Endothelial cell of umbilical vein (primary cell): ENCODE measurements around the gene TBX15. TPM values are rescaled to one million over a fixed set of nuclear protein-coding genes. Genes with fewer than 3 reads are reported as not detected.

Source experiments
- BruUV-seq: library from RNA; stranded (reverse); fragments of 400-500 nt; replicated peaks from 2 replicates; lab custom pipeline; 2021; lab: Mats Ljungman, UMichigan
- CTCF ChIA-PET: fragments of 300-600, 350-600 bp; sonication (Branson Sonifier 250); formaldehyde crosslinking; loops from one replicate; lab custom pipeline; 2021; ENCODE audit warnings: antibody characterized with exemption, inconsistent platforms; lab: Charles Lee
- POLR2A ChIA-PET: fragments of 300-600, 350-600 bp; sonication (Branson Sonifier 250); formaldehyde crosslinking; loops from one replicate; lab custom pipeline; 2021; ENCODE audit warnings: antibody characterized with exemption, inconsistent platforms; lab: Charles Lee
- DNase-seq: peaks from one replicate; pipeline ENCODE4 v3.0.0-alpha.2; 2011; ENCODE audit warnings: low read depth, low spot score
- FAIRE-seq: peaks from 2 replicates; lab custom pipeline; 2011; peaks lifted over from hg19 to GRCh38; lab: Jason Lieb, UNC
- H2AFZ ChIP-seq: 2 replicates; pipeline ENCODE4 v1.6.0; 2012; ENCODE audit warnings: low read depth, low read length, control low read depth, inconsistent platforms
- H3K27ac ChIP-seq: 2 replicates; pipeline ENCODE4 v1.5.1; 2011; ENCODE audit warnings: low read depth, mild to moderate bottlenecking, control low read depth, low read length, moderate library complexity; ENCODE audit not compliant: insufficient read depth
- H3K27me3 ChIP-seq, 2 experiments: 2 replicates each; pipeline versions ENCODE4 v1.6.0 to v1.6.1; 2011; ENCODE audit warnings: low read length in 2 of 2, mixed read lengths in 1 of 2; ENCODE audit not compliant: control insufficient read depth in 2 of 2, insufficient read depth in 2 of 2
- H3K36me3 ChIP-seq, 2 experiments: 2 replicates in 1 of 2; 3 replicates in 1 of 2; pipeline ENCODE4 v1.5.1; 2011; ENCODE audit warnings: low read length in 2 of 2, mild to moderate bottlenecking in 1 of 2, moderate library complexity in 1 of 2; ENCODE audit not compliant: control insufficient read depth in 2 of 2, insufficient read depth in 2 of 2; ENCODE audit errors: extremely low read depth in 1 of 2
- H3K4me1 ChIP-seq: 3 replicates; pipeline ENCODE4 v1.5.1; 2011; ENCODE audit warnings: mild to moderate bottlenecking, low read length; ENCODE audit not compliant: control insufficient read depth, insufficient read depth; ENCODE audit errors: extremely low read depth
- H3K4me2 ChIP-seq: 2 replicates; pipeline ENCODE4 v1.6.1; 2011; ENCODE audit warnings: low read length, control low read depth, mixed read lengths; ENCODE audit not compliant: insufficient read depth
- H3K4me3 ChIP-seq, 3 experiments: fragments of 200-600 bp in 1 of 3; sonication (generic), shearing (Covaris generic) in 1 of 3; replicated peaks in 1 of 3; 2 replicates each; pipeline ENCODE4 v1.5.1; 2011 to 2016; ENCODE audit warnings: control low read depth in 3 of 3, low read length in 3 of 3, mild to moderate bottlenecking in 2 of 3, inconsistent platforms in 1 of 3, low read depth in 1 of 3, moderate library complexity in 1 of 3; ENCODE audit not compliant: insufficient read depth in 1 of 3
- H3K79me2 ChIP-seq: 2 replicates; pipeline ENCODE4 v1.6.0; 2012; ENCODE audit warnings: low read length, inconsistent platforms; ENCODE audit not compliant: control insufficient read depth, insufficient read depth
- H3K9ac ChIP-seq: replicated peaks from 2 replicates; pipeline ENCODE3; 2011; ENCODE audit warnings: low read length, control low read depth; ENCODE audit not compliant: insufficient read depth; ENCODE audit errors: extremely low read depth
- H3K9me1 ChIP-seq: replicated peaks from 3 replicates; pipeline ENCODE4 v1.6.0; 2011; ENCODE audit warnings: mild to moderate bottlenecking, low read length; ENCODE audit not compliant: control insufficient read depth, insufficient read depth; ENCODE audit errors: extremely low read depth
- H3K9me3 ChIP-seq: replicated peaks from 2 replicates; pipeline ENCODE4 v1.5.1; 2012; ENCODE audit warnings: low read length, inconsistent platforms; ENCODE audit not compliant: control insufficient read depth, insufficient read depth
- H4K20me1 ChIP-seq: replicated peaks from 2 replicates; pipeline ENCODE3; 2011; ENCODE audit warnings: mild to moderate bottlenecking, low read length; ENCODE audit not compliant: control insufficient read depth, insufficient read depth; ENCODE audit errors: extremely low read depth
- EZH2 ChIP-seq: IDR thresholded peaks from 2 replicates; pipeline ENCODE4 v1.6.1; 2012; ENCODE audit warnings: borderline replicate concordance, low read depth, mild to moderate bottlenecking, moderate library complexity, low read length, inconsistent platforms; ENCODE audit not compliant: severe bottlenecking
- FOS ChIP-seq: IDR thresholded peaks from 2 replicates; pipeline ENCODE4 v1.6.1; 2011; ENCODE audit warnings: mild to moderate bottlenecking, low read length, moderate library complexity, borderline replicate concordance; ENCODE audit not compliant: insufficient read depth
- GATA2 ChIP-seq: IDR thresholded peaks from 2 replicates; pipeline ENCODE4 v1.7.0; 2011; ENCODE audit warnings: low read depth, mild to moderate bottlenecking, moderate library complexity, mixed read lengths, low read length; ENCODE audit not compliant: insufficient read length, insufficient read depth
- JUN ChIP-seq: IDR thresholded peaks from 2 replicates; pipeline ENCODE4 v1.6.1; 2011; ENCODE audit warnings: borderline replicate concordance, low read depth; ENCODE audit not compliant: insufficient read length, insufficient read depth
- MYC ChIP-seq: IDR thresholded peaks from one replicate; pipeline ENCODE4 v1.6.1; 2011; ENCODE audit warnings: mild to moderate bottlenecking, low read depth, low read length
- POLR2A ChIP-seq: IDR thresholded peaks from 2 replicates; pipeline ENCODE4 v1.6.1; 2012; ENCODE audit warnings: low read depth, mild to moderate bottlenecking, control low read depth, low read length
- POLR2AphosphoS5 ChIP-seq: IDR thresholded peaks from 2 replicates; pipeline ENCODE4 v1.6.1; 2012; ENCODE audit warnings: low read depth, mild to moderate bottlenecking, control low read depth, low read length, moderate library complexity; ENCODE audit not compliant: insufficient read depth
- dilution Hi-C: fragments of 300-500 bp; cut with MboI; formaldehyde crosslinking; loops from one replicate; pipeline ENCODE4 v1.15.0; 2019; ENCODE audit warnings: low sequenced_read_pairs; ENCODE audit not compliant: extremely low pct_ligation_motif_present
- intact Hi-C: fragments of 100-400 bp; cut with micrococcal nuclease; formaldehyde crosslinking; loops from one replicate; pipeline ENCODE4 v1.10.0; 2022
- polyA plus RNA-seq, 4 experiments: library from polyadenylated mRNA; depleted of rRNA in 3 of 4; stranded (reverse) in 3 of 4; unstranded in 1 of 4; fragments of >200 nt; gene quantifications; 2 replicates each; pipeline versions ENCODE4 v1.2.1 to v1.2.3, GENCODE V29; 2011 to 2012; ENCODE audit warnings: missing spikeins in 1 of 4
- total RNA-seq: library from RNA; stranded (reverse); gene quantifications from 2 replicates; pipeline ENCODE4 v1.2.3, GENCODE V29; 2021
- TF ChIP-seq, protein P1 (sequence below), 2 donors: IDR thresholded peaks; 1 replicate in 1 of 2; 2 replicates in 1 of 2; pipeline ENCODE4 v1.5.1; 2011; ENCODE audit warnings: low read length in 2 of 2, mild to moderate bottlenecking in 2 of 2, moderate library complexity in 2 of 2, control low read depth in 1 of 2, inconsistent platforms in 1 of 2, low read depth in 1 of 2; ENCODE audit not compliant: insufficient read depth in 1 of 2; ENCODE audit errors: extremely low read depth in 1 of 2
- TF ChIP-seq, protein P2 (sequence below): IDR thresholded peaks from 2 replicates; pipeline ENCODE4 v1.6.1; 2011; ENCODE audit not compliant: insufficient read depth, insufficient read length

The TBX15 gene
- total and polyA plus RNA-seq, 2 donors (not counting 3 experiments of a cell fraction or from before 2014, with no cell fraction given) = 0.01 TPM; not detected in 1

DNA sequence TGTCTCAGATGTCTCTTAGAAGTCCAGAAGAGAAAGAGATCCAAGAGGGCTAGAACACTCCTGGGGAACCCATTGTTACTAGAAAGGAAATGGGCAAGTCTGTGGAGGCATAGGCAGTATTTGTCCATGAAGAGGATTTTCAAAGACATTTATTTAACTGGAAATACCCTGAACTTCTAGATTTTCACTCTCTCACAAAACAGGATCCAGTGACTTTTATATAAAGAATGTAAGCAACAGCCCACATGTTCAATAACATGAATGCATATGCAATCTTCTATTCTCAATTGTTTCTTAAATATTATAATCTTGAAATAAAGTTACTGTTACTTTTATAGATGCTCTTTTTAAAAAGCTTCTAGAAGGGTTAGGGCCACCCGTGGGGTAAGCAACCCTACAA, 53.4 kb downstream of the TBX15 start:
- no peaks in the 10 kb centered on the region for H3K4me1 ChIP-seq
- H3K36me3 ChIP-seq = no peaks in the 10 kb centered on the region
- BruUV-seq = no TSS peak
- no peak overlapping the region for H2AFZ ChIP-seq
- H3K79me2 ChIP-seq = no peaks in the 10 kb centered on the region
- dilution Hi-C loops = no loop called here
- no peak overlapping the region for H3K9ac ChIP-seq
- intact Hi-C loops = no loop called here
- no peak overlapping the region for H3K4me3 ChIP-seq
- no peak overlapping the region for H3K4me2 ChIP-seq
- H3K27me3 ChIP-seq = no peaks in the 10 kb centered on the region
- no peaks in the 10 kb centered on the region for H3K9me1 ChIP-seq
- POLR2A ChIA-PET = no interaction called here
- no peaks in the 10 kb centered on the region for H4K20me1 ChIP-seq
- no peaks in the 10 kb centered on the region for H3K9me3 ChIP-seq
- FAIRE-seq (no peak), DNase-seq (no peak)
- H3K27ac ChIP-seq = no peak overlapping the region
- CTCF ChIA-PET = no interaction called here
- TF ChIP-seq POLR2AphosphoS5 (no peak), FOS (no peak), JUN (no peak), MYC (no peak), EZH2 (no peak), POLR2A (no peak), GATA2 (no peak)
- TF ChIP-seq, protein P1, sequence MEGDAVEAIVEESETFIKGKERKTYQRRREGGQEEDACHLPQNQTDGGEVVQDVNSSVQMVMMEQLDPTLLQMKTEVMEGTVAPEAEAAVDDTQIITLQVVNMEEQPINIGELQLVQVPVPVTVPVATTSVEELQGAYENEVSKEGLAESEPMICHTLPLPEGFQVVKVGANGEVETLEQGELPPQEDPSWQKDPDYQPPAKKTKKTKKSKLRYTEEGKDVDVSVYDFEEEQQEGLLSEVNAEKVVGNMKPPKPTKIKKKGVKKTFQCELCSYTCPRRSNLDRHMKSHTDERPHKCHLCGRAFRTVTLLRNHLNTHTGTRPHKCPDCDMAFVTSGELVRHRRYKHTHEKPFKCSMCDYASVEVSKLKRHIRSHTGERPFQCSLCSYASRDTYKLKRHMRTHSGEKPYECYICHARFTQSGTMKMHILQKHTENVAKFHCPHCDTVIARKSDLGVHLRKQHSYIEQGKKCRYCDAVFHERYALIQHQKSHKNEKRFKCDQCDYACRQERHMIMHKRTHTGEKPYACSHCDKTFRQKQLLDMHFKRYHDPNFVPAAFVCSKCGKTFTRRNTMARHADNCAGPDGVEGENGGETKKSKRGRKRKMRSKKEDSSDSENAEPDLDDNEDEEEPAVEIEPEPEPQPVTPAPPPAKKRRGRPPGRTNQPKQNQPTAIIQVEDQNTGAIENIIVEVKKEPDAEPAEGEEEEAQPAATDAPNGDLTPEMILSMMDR (IDR thresholded peaks at IDR 0.05; ENCODE audit: extremely low read depth in 1 of 2, insufficient read depth in 1 of 2, low read depth in 1 of 2, low read length in 2 of 2) = no peak
- TF ChIP-seq, protein P2, sequence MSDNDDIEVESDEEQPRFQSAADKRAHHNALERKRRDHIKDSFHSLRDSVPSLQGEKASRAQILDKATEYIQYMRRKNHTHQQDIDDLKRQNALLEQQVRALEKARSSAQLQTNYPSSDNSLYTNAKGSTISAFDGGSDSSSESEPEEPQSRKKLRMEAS = no peak
